AG04449 (cell line): Measurements from ENCODE around the gene RARB.

Experiments
- CTCF ChIA-PET: fragments of 350-600 bp; formaldehyde crosslinking; extraction: SDS; loops from one replicate; lab custom pipeline; 2021; ENCODE audit warnings: antibody characterized with exemption; lab: Yijun Ruan, JAX
- POLR2A ChIA-PET: fragments of 400-600, 350-600 bp; formaldehyde crosslinking; extraction: SDS; loops from one replicate; lab custom pipeline; 2020; ENCODE audit warnings: antibody characterized with exemption, inconsistent platforms; lab: Yijun Ruan, JAX
- DNase-seq: peaks from one replicate; pipeline ENCODE4 v3.0.0-alpha.2; 2010; ENCODE audit warnings: low read depth, low spot score
- H3K4me3 ChIP-seq: 2 replicates; pipeline ENCODE4 v1.5.1; 2011; ENCODE audit warnings: low read depth, mild to moderate bottlenecking, control low read depth, low read length
- TF ChIP-seq, protein P1 (sequence below): IDR thresholded peaks from one replicate; pipeline ENCODE4 v1.5.1; 2011; ENCODE audit warnings: mild to moderate bottlenecking, moderate library complexity, low read length, control low read depth, inconsistent platforms; ENCODE audit not compliant: insufficient read depth; ENCODE audit errors: missing control alignments

RARB gene

DNA sequence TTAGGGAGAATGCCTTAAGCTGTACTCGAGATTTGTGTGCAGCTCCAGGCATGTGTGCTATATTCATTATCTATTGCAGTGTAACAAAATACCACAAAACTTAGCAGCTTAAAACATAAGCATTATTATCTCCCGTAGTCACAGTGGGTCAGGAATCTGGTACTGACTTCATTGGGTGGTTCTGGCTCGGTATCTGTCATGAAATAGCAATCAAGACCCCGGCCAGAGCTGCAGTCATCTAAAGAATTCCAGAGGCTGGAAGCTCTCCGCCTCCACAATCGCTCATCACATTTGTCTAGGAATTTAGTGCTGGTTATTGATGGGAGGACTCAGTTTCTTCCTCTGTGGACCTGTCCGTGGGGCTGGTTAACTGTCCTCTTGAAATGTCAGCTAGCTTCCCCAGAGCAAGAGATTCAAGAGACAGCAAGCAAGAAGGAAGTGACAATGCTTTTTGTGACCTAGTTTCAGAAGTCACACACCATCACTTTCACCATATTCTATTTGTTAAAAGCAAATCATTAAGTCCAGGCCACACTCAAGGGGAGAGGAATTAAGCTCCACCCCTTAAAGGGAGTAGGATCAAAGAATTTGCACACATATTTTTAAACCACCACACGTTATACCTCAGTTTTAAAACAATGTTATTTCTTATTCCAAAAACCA lies 160.5 kb downstream of the RARB start:
- ChIA-PET CTCF (interaction anchor here (1.1 to 1.9 kb wide), 4 partner anchors 10 to 625 kb away, joined by 4 to 5 read pairs (median 4); no protein-coding TSS in a partner anchor), POLR2A (interaction anchor here (2.2 kb wide), 1 partner anchor 15 kb away, joined by 13 read pairs; no protein-coding TSS in a partner anchor)
- TF ChIP-seq, protein P1, sequence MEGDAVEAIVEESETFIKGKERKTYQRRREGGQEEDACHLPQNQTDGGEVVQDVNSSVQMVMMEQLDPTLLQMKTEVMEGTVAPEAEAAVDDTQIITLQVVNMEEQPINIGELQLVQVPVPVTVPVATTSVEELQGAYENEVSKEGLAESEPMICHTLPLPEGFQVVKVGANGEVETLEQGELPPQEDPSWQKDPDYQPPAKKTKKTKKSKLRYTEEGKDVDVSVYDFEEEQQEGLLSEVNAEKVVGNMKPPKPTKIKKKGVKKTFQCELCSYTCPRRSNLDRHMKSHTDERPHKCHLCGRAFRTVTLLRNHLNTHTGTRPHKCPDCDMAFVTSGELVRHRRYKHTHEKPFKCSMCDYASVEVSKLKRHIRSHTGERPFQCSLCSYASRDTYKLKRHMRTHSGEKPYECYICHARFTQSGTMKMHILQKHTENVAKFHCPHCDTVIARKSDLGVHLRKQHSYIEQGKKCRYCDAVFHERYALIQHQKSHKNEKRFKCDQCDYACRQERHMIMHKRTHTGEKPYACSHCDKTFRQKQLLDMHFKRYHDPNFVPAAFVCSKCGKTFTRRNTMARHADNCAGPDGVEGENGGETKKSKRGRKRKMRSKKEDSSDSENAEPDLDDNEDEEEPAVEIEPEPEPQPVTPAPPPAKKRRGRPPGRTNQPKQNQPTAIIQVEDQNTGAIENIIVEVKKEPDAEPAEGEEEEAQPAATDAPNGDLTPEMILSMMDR = no peak
- H3K4me3 ChIP-seq = no peak overlapping the region
- no peak for DNase-seq

DNA sequence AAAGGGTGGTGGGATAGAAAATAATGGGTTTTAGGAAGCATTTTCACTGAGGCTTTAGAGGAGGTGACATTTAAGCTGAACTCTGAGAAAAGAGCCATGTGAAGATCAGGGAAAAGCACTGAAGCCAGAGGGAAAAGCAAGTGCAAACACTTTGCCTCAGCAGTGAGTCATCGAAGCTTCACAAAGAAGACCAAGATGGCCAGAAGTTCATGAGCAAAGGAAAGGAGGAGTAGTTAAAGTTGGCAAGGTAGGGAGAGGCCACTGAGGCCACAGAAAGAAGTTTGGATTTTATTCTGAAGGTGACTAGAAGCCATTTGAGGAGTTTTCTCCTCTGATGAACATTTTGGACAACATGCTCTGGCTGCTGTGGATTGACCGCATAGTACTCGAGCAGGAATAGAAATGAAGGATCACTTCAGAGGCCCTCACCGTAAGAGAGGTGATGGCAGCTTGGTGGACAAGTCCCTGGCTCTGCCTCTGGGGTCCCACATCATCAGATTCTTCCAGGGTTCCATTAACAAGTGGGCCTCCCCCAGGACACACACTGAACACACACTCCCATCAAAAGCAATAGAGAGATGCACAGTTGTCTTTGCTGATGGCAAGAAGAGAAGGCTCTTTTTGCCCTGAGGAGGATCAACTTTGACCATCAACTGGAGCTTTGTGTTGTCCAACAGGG lies 161.2 kb downstream of the RARB start:
- POLR2A ChIA-PET = interaction anchor here (2.2 kb wide), 1 partner anchor 16 kb away, joined by 13 read pairs; no protein-coding TSS in a partner anchor
- TF ChIP-seq, protein P1 = no peak
- DNase-seq = no peak
- CTCF ChIA-PET = interaction anchor here (1.1 to 1.9 kb wide), 4 partner anchors 11 to 626 kb away, joined by 4 to 5 read pairs (median 4); no protein-coding TSS in a partner anchor
- no peak overlapping the region for H3K4me3 ChIP-seq

DNA sequence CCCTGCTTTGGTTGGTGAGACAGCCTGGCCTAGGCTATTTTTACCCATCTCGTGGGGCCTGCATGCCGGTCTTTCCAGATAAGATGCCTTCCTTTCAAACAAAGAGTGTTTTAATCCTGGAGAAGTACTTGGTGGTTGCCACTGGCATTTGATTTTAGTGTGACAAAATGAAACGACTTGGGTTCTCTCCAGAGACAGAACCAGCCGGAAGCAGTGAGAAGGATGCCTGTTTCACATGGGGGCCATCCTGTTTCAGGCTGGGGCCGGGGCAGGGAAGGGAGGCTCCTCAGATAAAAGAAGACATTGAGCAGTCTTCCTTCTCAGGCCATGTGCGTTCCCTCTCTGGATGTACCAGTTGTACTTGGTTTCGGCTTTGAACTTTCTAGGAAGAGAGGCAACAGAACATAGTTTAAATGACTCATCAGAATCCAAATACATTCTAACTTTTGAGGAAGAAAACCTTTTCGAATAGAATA lies 161.8 kb downstream of the RARB start:
- H3K4me3 ChIP-seq = no peak overlapping the region
- CTCF ChIA-PET = interaction anchor here (1.9 kb wide), 1 partner anchor 120 kb away, joined by 4 read pairs; no protein-coding TSS in a partner anchor
- POLR2A ChIA-PET = no interaction called here
- DNase-seq = no peak
- TF ChIP-seq, protein P1 = no peak

DNA sequence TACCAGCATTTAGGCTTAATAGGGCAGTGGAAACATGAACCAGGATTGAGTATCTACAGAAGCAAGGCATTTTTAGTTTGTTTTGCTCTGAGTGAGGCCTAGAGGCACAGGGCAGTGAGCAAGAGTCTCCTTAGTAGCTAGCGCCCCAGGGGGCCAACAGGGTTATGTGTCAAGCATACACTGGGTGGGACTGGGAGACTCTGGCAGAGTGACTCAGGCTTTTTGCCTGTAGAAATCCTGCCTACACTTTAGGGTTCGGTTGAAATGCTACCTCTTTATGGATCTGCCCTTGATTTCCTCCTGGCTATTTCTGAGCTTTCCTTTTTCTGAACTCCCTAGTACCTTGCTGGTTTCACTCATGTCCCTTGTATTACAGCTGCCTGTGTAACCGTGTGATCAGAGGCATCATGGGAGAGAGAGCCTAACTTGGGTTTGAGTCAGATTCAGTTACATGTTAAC lies 164.5 kb downstream of the RARB start:
- no peak overlapping the region for H3K4me3 ChIP-seq
- TF ChIP-seq, protein P1 = peak; percentile 51
- ChIA-PET CTCF (interaction anchor here (0.6 to 6.8 kb wide), 74 partner anchors 8 to 1580 kb away, joined by 3 to 85 read pairs (median 5); partner anchors contain the start of gene RARB), POLR2A (interaction anchor here (1.5 to 3.5 kb wide), 2 partner anchors 165 to 168 kb away, joined by 4 to 14 read pairs; partner anchors contain the start of gene RARB)
- peak; percentile 71 for DNase-seq

DNA sequence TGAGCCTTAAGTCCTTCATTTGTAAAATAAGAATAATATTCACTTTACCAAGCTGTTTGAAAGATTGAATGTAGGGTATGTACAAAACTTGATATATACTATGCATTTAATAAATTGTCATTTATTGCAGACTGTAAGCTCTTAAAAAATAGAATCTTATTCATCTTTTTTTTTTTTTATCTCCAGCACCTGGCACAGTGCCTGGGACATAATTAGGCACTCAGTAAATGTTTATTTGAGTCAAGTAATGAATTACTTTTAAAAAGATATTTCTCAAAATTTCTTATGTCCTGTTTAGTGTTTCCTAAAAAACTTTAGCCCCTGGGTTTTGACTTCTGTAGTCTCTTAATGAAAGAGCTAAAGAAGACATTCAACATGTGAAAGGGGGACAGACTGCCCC lies 164.9 kb downstream of the RARB start:
- no peak for DNase-seq
- TF ChIP-seq, protein P1 = no peak
- ChIA-PET CTCF (interaction anchor here (0.6 to 6.8 kb wide), 83 partner anchors 8 to 1580 kb away, joined by 3 to 85 read pairs (median 5); partner anchors contain the start of gene RARB), POLR2A (interaction anchor here (1.5 to 3.5 kb wide), 2 partner anchors 165 to 169 kb away, joined by 4 to 14 read pairs; partner anchors contain the start of gene RARB)
- H3K4me3 ChIP-seq = no peak overlapping the region
